GM10248 (cell line): Measurements from ENCODE around the gene PLCL1.

Experiments
- CTCF ChIA-PET: fragments of 300-600 bp; sonication (Branson Sonifier 250); formaldehyde crosslinking; extraction: SDS; loops from one replicate; lab custom pipeline; 2021; ENCODE audit warnings: antibody characterized with exemption; lab: Yijun Ruan, JAX
- POLR2A ChIA-PET: fragments of 350-650 bp; sonication (Branson Sonifier 250); formaldehyde crosslinking; extraction: SDS; loops from one replicate; lab custom pipeline; 2020; ENCODE audit warnings: antibody characterized with exemption; lab: Yijun Ruan, JAX
- DNase-seq: peaks from one replicate; pipeline ENCODE4 v3.0.0; 2012; ENCODE audit errors: extremely low spot score
- TF ChIP-seq, protein P1 (sequence below): IDR thresholded peaks from 2 replicates; pipeline ENCODE4 v1.5.1; 2012; ENCODE audit warnings: mild to moderate bottlenecking, low read depth; ENCODE audit errors: extremely low read depth, missing control alignments, control extremely low read depth

Gene PLCL1

DNA sequence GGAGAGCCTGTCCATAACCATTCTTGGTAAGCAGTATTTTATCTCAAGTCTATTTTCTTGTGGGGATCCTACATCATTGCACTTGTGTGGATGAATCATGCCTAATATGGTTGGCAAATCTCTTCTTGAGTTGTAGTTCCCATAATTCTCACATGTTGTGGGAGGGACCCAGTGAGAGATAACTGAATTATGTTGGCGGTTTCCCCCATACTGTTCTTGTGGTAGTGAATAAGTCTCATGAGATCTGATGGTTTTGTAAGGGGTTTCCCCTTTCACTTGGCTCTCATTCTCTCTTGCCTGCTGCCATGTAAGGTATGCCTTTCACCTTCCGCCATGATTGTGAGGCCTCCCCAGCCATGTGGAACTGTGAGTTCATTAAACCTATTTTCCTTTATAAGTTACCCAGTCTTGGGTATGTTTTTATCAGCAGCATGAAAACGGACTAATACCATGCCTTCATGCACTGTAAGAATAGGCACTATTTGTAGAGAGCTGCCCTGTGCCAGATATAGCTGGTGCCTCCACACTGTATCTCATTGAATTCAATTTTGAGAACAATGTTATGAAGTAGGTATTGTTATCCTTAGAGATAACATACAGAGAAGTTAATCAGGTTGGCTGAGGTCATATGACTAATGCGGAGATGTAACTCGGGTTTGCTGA, 148.3 kb downstream of the PLCL1 start:
- POLR2A ChIA-PET, result no interaction called here
- CTCF ChIA-PET, result interaction anchor here (1.0 kb wide), 1 partner anchor 10 kb away, joined by 3 read pairs; no protein-coding TSS in a partner anchor
- DNase-seq, result no peak
- TF ChIP-seq, protein P1, sequence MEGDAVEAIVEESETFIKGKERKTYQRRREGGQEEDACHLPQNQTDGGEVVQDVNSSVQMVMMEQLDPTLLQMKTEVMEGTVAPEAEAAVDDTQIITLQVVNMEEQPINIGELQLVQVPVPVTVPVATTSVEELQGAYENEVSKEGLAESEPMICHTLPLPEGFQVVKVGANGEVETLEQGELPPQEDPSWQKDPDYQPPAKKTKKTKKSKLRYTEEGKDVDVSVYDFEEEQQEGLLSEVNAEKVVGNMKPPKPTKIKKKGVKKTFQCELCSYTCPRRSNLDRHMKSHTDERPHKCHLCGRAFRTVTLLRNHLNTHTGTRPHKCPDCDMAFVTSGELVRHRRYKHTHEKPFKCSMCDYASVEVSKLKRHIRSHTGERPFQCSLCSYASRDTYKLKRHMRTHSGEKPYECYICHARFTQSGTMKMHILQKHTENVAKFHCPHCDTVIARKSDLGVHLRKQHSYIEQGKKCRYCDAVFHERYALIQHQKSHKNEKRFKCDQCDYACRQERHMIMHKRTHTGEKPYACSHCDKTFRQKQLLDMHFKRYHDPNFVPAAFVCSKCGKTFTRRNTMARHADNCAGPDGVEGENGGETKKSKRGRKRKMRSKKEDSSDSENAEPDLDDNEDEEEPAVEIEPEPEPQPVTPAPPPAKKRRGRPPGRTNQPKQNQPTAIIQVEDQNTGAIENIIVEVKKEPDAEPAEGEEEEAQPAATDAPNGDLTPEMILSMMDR, result no peak

DNA sequence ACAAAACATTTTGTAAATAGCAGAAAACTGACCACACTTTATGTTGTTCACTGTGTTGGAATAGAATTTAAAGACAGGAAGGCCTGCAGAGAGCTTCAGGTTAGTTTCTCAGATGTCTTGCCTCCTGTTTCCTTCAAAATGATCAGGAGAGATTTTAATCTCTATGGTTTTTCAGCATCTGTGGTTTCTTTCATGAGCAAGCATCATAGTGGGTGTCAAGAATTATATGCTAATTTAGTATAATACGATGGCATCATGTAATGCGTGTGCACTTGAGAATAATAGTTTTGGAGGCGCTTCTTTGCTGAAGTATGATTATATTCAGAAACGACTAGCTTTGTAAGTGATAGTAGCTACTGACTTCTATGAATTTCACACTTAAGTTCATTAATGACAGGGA, 149.9 kb downstream of the PLCL1 start:
- CTCF ChIA-PET, result interaction anchor here (1.1 kb wide), 1 partner anchor 31 kb away, joined by 3 read pairs; no protein-coding TSS in a partner anchor
- TF ChIP-seq, protein P1, result no peak
- no peak for DNase-seq

DNA sequence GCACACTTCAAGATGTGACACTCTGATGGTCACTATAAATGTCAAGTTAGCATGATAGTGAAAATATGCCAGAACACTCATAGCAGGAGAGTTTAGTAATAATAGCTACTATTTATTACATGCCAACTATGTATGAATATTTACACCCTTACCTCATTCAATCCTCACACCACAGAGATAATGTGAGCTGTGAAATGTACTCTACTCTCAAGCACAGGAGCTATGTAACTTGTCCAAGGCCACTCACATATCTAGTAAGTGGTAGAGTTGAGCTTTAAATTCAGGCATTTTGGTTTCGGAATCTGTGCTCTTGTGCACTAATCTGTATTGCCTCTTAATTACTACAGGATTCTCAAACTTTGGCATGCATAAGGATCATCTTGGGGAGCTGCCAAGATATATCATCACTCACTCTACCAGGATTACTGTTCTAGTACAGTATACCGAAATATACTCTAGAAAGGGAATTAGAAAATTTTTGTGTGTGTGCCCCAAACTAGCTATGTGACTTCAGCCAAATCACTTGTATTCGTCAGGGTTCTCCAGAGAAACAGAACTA, 154.3 kb downstream of the PLCL1 start:
- POLR2A ChIA-PET, result no interaction called here
- TF ChIP-seq, protein P1, result no peak
- CTCF ChIA-PET, result interaction anchor here (1.2 to 2.1 kb wide), 2 partner anchors 26 to 33 kb away, joined by 4 to 6 read pairs; no protein-coding TSS in a partner anchor
- no peak for DNase-seq

More for the DNA sequence above, 149.9 kb downstream of the PLCL1 start:
- POLR2A ChIA-PET, result no interaction called here

DNA sequence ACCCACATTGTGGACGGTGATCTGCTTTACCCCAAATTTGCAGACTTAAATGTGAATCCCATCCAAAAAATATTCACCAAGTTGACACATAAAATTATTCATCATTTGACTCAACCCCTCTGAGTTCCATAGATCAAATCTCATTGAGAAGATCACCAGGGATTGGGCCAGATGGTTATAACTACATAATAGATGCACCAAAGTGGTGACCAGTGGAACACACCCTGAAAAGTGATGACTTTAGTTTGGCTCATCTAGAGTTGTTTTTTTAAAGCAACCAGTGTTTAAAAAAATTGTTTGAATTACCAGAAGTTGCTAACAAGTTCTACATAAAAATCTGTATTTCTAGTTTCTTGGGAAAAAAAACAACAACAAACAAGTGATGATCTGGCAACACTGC, 155.0 kb downstream of the PLCL1 start:
- DNase-seq, result no peak
- TF ChIP-seq, protein P1, result no peak
- CTCF ChIA-PET, result interaction anchor here (1.8 to 2.1 kb wide), 3 partner anchors 15 to 33 kb away, joined by 5 to 7 read pairs (median 6); no protein-coding TSS in a partner anchor
- POLR2A ChIA-PET, result no interaction called here

DNA sequence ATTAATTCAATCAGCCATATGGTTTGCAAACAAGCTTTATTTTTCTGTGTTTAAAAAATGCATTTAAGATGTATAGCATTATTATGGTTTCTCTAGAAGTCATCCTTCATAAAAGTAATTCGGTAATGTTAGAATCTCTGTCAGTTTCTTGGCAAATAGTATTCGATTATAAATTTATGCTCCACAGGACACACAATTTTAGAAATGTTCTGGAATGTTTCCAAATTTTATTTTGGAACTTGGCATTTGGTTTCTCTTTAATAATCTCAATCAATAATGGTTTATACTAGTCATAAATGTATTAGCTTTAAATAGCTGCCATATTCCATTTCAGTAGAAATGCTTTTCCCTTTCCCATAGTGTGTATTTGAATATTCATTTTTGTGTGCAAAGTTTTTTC, 156.4 kb downstream of the PLCL1 start:
- DNase-seq, result no peak
- CTCF ChIA-PET, result interaction anchor here (1.8 to 1.9 kb wide), 2 partner anchors 16 to 22 kb away, joined by 5 to 7 read pairs; no protein-coding TSS in a partner anchor
- POLR2A ChIA-PET, result no interaction called here
- TF ChIP-seq, protein P1, result no peak

DNA sequence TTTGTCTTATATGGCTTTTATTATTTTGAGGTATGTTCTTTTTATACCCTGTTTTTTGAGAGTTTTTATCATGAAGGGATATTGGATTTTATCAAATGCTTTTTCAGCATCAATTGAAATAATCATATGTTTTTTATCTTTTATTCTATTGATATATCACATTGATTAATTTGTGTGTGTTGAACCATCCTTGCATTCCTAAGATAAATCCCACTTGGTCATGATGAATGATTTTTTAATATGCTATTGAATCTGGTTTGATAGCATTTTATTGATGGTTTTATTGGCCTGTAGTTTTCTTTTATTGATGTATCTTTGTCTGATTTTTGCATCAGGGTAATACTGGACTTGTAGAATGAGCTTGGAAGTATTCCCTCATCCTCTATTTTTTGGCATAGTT, 160.3 kb downstream of the PLCL1 start:
- POLR2A ChIA-PET, result no interaction called here
- CTCF ChIA-PET, result no interaction called here
- no peak for DNase-seq
- TF ChIP-seq, protein P1, result no peak
